HEK293T (cell line): ENCODE data around the gene RSL1D1.

Source experiments
- ARNT ChIP-seq: fragments of 450-650 bp; IDR thresholded peaks from 2 replicates; pipeline ENCODE4 v1.6.1; 2017; ENCODE audit warnings: mild to moderate bottlenecking
- BHLHE40 ChIP-seq: fragments of 450-650 bp; IDR thresholded peaks from 2 replicates; pipeline ENCODE4 v1.6.1; 2016; ENCODE audit warnings: mild to moderate bottlenecking, moderate library complexity, borderline replicate concordance
- CTBP1 ChIP-seq: fragments of 450-650 bp; IDR thresholded peaks from 2 replicates; pipeline ENCODE4 v1.6.1; 2016; ENCODE audit warnings: borderline replicate concordance
- ELF4 ChIP-seq: fragments of 450-650 bp; IDR thresholded peaks from 2 replicates; pipeline ENCODE4 v1.6.1; 2017; ENCODE audit warnings: antibody characterized with exemption
- FOXA1 ChIP-seq: fragments of 450-650 bp; IDR thresholded peaks from 2 replicates; pipeline ENCODE4 v1.6.1; 2016; ENCODE audit warnings: mild to moderate bottlenecking
- FOXK2 ChIP-seq: fragments of 450-650 bp; IDR thresholded peaks from 2 replicates; pipeline ENCODE4 v1.6.1; 2016; ENCODE audit warnings: mild to moderate bottlenecking
- FOXM1 ChIP-seq: fragments of 450-650 bp; IDR thresholded peaks from 2 replicates; pipeline ENCODE4 v1.6.1; 2017; ENCODE audit warnings: mild to moderate bottlenecking, borderline replicate concordance
- HDGF ChIP-seq: fragments of 450-650 bp; IDR thresholded peaks from 2 replicates; pipeline ENCODE4 v1.6.1; 2017; ENCODE audit warnings: antibody characterized with exemption, borderline replicate concordance
- LEF1 ChIP-seq: fragments of 450-650 bp; IDR thresholded peaks from 2 replicates; pipeline ENCODE4 v1.6.1; 2017; ENCODE audit warnings: mild to moderate bottlenecking, borderline replicate concordance
- SUZ12 ChIP-seq: fragments of 450-650 bp; IDR thresholded peaks from 2 replicates; pipeline ENCODE4 v1.6.1; 2016; ENCODE audit warnings: mild to moderate bottlenecking
- ZNF384 ChIP-seq: fragments of 450-650 bp; IDR thresholded peaks from 2 replicates; pipeline ENCODE4 v1.6.1; 2016

- TF ChIP-seq ARNT (no peak), SUZ12 (no peak), ZNF384 (no peak), LEF1 (no peak), ELF4 (no peak), HDGF (no peak), FOXK2 (no peak), CTBP1 (no peak), BHLHE40 (no peak), FOXM1 (no peak), FOXA1 (no peak)
Observed at GRCh38 chr16:11816123-11816522, 35.2 kb downstream of the RSL1D1 start.
